ENCODE measurements around the gene DIPK1B. TPM values are rescaled to one million over a fixed set of nuclear protein-coding genes. Genes with fewer than 3 reads are reported as not detected.

The DIPK1B gene
- total and polyA plus RNA-seq, 2 experiments from 2014 or later: 18.7 to 60.0 TPM

DNA sequence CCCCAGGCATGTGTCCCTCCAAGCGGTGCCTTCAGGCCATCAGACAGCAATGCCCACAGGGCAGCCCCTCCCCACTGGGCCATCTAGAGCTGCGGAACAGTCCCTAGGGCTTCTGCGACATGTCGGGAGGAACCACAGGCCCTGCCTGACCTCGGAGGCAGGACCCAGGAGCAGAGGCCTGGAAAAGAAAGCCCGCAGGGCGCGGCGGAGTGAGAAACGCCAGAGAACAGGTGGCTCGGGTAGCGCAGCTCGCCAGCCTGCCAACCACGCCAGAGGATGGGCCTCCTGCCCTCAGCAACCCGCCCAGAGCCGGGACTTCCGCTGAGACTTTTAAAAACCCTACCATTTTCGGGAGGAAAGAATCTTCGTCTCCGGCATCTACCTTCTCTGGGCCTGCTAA, 45.0 kb downstream of the DIPK1B start:
- H3K4me3 ChIP-seq: no peak overlapping the region
- no peaks in the 10 kb centered on the region for H3K36me3 ChIP-seq (ENCODE audit: insufficient read depth)
- ATAC-seq (no peak), DNase-seq (ENCODE audit: low spot score) (no peak)
- Mint-ChIP-seq H3K27me3 (ENCODE audit: insufficient read depth, low read depth, poor library complexity) (peaks cover 7% of the 10 kb centered on the region), H3K36me3 (ENCODE audit: low read depth) (peaks cover 2% of the 10 kb centered on the region; the same call in 2 of the 3 replicates), H3K9me3 (peaks cover 18% of the 10 kb centered on the region), H3K4me1 (peaks cover 11% of the 10 kb centered on the region), H3K4me3 (no peak overlapping the region), H3K27ac (no peak overlapping the region)
- H2AFZ ChIP-seq: no peak overlapping the region
- no peak overlapping the region for H3K4me2 ChIP-seq
- no peaks in the 10 kb centered on the region for H3K27me3 ChIP-seq (ENCODE audit: insufficient read depth)
- no peak overlapping the region for H3K27ac ChIP-seq (ENCODE audit: low read depth)
- H4K20me1 ChIP-seq (replicated peaks; ENCODE audit: insufficient read depth): no peaks in the 10 kb centered on the region
- H3K79me2 ChIP-seq (replicated peaks; ENCODE audit: insufficient read depth): no peaks in the 10 kb centered on the region
- no peaks in the 10 kb centered on the region for H3K9me2 ChIP-seq (ENCODE audit: insufficient read depth)
- TF ChIP-seq EZH2 (IDR thresholded peaks at IDR 0.05; ENCODE audit: low read depth, unreplicated experiment) (no peak), ZNF331 (CRISPR knock-in tag; IDR thresholded peaks at IDR 0.05; ENCODE audit: low read depth) (no peak)
- TF ChIP-seq, protein P1, sequence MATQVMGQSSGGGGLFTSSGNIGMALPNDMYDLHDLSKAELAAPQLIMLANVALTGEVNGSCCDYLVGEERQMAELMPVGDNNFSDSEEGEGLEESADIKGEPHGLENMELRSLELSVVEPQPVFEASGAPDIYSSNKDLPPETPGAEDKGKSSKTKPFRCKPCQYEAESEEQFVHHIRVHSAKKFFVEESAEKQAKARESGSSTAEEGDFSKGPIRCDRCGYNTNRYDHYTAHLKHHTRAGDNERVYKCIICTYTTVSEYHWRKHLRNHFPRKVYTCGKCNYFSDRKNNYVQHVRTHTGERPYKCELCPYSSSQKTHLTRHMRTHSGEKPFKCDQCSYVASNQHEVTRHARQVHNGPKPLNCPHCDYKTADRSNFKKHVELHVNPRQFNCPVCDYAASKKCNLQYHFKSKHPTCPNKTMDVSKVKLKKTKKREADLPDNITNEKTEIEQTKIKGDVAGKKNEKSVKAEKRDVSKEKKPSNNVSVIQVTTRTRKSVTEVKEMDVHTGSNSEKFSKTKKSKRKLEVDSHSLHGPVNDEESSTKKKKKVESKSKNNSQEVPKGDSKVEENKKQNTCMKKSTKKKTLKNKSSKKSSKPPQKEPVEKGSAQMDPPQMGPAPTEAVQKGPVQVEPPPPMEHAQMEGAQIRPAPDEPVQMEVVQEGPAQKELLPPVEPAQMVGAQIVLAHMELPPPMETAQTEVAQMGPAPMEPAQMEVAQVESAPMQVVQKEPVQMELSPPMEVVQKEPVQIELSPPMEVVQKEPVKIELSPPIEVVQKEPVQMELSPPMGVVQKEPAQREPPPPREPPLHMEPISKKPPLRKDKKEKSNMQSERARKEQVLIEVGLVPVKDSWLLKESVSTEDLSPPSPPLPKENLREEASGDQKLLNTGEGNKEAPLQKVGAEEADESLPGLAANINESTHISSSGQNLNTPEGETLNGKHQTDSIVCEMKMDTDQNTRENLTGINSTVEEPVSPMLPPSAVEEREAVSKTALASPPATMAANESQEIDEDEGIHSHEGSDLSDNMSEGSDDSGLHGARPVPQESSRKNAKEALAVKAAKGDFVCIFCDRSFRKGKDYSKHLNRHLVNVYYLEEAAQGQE (IDR thresholded peaks at IDR 0.05; ENCODE audit: unreplicated experiment): no peak
- 0 out of 2 replicates have a peak, but pooled peaks cover 2% of the 10 kb centered on the region for H3F3A ChIP-seq (replicated peaks; ENCODE audit: low read depth)
- no peaks in the 10 kb centered on the region for H3K4me1 ChIP-seq (ENCODE audit: insufficient read depth)

DNA sequence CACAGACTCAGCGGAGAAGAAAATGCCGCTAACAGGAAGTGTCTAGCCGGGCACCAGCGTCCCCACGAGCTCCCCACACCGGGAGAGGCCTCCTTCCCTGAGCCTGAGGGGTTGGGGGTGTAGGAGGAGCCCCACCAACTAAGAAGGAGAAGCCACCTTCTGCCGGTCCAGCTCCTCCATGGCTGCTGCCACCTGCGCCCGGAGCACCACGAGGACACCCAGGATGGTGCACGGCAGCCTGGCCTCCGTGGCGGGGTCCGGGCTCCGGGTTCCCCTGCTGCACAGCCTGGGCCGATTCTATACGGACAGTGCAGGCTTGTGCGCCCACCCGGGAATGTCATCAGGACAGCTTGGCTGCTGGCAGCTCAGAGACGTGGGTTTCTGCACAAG, 45.4 kb downstream of the DIPK1B start:
- Histone ChIP-seq H4K20me1 (replicated peaks; ENCODE audit: insufficient read depth) (no peaks in the 10 kb centered on the region), H3F3A (replicated peaks; ENCODE audit: low read depth) (0 out of 2 replicates have a peak, but pooled peaks cover 2% of the 10 kb centered on the region), H3K27me3 (ENCODE audit: insufficient read depth) (no peaks in the 10 kb centered on the region), H3K4me1 (ENCODE audit: insufficient read depth) (no peaks in the 10 kb centered on the region), H3K9me2 (ENCODE audit: insufficient read depth) (no peaks in the 10 kb centered on the region), H3K4me3 (no peak overlapping the region), H3K36me3 (ENCODE audit: insufficient read depth) (no peaks in the 10 kb centered on the region), H3K4me2 (no peak overlapping the region), H2AFZ (no peak overlapping the region), H3K27ac (ENCODE audit: low read depth) (no peak overlapping the region), H3K79me2 (replicated peaks; ENCODE audit: insufficient read depth) (no peaks in the 10 kb centered on the region)
- Mint-ChIP-seq H3K36me3 (ENCODE audit: low read depth) (no peaks in the 10 kb centered on the region), H3K4me1 (peaks cover 11% of the 10 kb centered on the region), H3K27ac (no peak overlapping the region), H3K9me3 (peaks cover 13% of the 10 kb centered on the region), H3K4me3 (no peak overlapping the region), H3K27me3 (ENCODE audit: insufficient read depth, low read depth, poor library complexity) (peaks cover 11% of the 10 kb centered on the region)
- DNase-seq (ENCODE audit: low spot score) (no peak), ATAC-seq (no peak)
- no peak for TF ChIP-seq NANOG (IDR thresholded peaks at IDR 0.05; ENCODE audit: borderline replicate concordance)
- TF ChIP-seq EZH2phosphoT487 (IDR thresholded peaks at IDR 0.05; ENCODE audit: unreplicated experiment): no peak
- TF ChIP-seq CREB1 (CRISPR knock-in tag; IDR thresholded peaks at IDR 0.05; ENCODE audit: low read depth): no peak
- TF ChIP-seq, protein P2, sequence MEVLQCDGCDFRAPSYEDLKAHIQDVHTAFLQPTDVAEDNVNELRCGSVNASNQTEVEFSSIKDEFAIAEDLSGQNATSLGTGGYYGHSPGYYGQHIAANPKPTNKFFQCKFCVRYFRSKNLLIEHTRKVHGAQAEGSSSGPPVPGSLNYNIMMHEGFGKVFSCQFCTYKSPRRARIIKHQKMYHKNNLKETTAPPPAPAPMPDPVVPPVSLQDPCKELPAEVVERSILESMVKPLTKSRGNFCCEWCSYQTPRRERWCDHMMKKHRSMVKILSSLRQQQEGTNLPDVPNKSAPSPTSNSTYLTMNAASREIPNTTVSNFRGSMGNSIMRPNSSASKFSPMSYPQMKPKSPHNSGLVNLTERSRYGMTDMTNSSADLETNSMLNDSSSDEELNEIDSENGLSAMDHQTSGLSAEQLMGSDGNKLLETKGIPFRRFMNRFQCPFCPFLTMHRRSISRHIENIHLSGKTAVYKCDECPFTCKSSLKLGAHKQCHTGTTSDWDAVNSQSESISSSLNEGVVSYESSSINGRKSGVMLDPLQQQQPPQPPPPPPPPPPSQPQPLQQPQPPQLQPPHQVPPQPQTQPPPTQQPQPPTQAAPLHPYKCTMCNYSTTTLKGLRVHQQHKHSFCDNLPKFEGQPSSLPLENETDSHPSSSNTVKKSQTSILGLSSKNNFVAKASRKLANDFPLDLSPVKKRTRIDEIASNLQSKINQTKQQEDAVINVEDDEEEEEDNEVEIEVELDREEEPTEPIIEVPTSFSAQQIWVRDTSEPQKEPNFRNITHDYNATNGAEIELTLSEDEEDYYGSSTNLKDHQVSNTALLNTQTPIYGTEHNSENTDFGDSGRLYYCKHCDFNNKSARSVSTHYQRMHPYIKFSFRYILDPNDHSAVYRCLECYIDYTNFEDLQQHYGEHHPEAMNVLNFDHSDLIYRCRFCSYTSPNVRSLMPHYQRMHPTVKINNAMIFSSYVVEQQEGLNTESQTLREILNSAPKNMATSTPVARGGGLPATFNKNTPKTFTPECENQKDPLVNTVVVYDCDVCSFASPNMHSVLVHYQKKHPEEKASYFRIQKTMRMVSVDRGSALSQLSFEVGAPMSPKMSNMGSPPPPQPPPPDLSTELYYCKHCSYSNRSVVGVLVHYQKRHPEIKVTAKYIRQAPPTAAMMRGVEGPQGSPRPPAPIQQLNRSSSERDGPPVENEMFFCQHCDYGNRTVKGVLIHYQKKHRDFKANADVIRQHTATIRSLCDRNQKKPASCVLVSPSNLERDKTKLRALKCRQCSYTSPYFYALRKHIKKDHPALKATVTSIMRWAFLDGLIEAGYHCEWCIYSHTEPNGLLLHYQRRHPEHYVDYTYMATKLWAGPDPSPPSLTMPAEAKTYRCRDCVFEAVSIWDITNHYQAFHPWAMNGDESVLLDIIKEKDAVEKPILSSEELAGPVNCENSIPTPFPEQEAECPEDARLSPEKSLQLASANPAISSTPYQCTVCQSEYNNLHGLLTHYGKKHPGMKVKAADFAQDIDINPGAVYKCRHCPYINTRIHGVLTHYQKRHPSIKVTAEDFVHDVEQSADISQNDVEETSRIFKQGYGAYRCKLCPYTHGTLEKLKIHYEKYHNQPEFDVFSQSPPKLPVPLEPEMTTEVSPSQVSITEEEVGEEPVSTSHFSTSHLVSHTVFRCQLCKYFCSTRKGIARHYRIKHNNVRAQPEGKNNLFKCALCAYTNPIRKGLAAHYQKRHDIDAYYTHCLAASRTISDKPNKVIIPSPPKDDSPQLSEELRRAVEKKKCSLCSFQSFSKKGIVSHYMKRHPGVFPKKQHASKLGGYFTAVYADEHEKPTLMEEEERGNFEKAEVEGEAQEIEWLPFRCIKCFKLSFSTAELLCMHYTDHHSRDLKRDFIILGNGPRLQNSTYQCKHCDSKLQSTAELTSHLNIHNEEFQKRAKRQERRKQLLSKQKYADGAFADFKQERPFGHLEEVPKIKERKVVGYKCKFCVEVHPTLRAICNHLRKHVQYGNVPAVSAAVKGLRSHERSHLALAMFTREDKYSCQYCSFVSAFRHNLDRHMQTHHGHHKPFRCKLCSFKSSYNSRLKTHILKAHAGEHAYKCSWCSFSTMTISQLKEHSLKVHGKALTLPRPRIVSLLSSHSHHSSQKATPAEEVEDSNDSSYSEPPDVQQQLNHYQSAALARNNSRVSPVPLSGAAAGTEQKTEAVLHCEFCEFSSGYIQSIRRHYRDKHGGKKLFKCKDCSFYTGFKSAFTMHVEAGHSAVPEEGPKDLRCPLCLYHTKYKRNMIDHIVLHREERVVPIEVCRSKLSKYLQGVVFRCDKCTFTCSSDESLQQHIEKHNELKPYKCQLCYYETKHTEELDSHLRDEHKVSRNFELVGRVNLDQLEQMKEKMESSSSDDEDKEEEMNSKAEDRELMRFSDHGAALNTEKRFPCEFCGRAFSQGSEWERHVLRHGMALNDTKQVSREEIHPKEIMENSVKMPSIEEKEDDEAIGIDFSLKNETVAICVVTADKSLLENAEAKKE (CRISPR knock-in tag; IDR thresholded peaks at IDR 0.05): no peak
- no peak for TF ChIP-seq STAT1 (IDR thresholded peaks at IDR 0.05; ENCODE audit: unreplicated experiment)
- TF ChIP-seq, protein P1 (IDR thresholded peaks at IDR 0.05; ENCODE audit: unreplicated experiment): no peak
- TF ChIP-seq JUNB (IDR thresholded peaks at IDR 0.05; ENCODE audit: unreplicated experiment): no peak

Measured in GM23338 (cell line).